ENCODE data around the gene TBC1D2.
A peak's percentile ranks its signal among the peaks of the same experiment; 100 is the strongest.

TBC1D2 gene

DNA sequence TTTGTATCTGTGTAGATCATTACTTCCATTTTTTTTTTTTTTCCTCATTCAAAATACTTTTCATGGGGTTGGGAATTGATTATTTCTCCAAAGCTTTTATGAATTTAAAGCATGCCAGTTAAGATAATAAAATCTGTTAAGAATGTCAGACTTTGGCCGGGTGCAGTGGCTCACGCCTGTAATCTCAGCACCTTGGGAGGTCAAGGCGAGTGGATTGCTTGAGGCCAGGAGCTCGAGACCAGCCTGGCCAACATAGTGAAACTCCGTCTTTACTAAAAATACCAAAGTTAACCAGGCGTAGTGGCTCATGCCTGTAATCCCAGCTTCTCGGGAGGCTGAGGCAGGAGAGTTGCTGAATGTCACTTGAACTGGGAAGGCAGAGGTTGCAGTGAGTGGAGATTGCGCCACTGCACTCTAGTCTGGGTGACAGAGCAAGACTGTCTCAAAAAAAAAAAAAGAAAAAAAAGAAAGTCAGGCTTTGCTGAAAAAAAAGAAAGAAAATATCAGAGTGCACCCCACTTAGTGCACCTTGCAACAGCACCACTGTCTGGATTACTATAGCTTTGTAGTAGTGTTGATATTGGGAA lies 18.5 kb downstream of the TBC1D2 start:
- no peak for DNase-seq

DNA sequence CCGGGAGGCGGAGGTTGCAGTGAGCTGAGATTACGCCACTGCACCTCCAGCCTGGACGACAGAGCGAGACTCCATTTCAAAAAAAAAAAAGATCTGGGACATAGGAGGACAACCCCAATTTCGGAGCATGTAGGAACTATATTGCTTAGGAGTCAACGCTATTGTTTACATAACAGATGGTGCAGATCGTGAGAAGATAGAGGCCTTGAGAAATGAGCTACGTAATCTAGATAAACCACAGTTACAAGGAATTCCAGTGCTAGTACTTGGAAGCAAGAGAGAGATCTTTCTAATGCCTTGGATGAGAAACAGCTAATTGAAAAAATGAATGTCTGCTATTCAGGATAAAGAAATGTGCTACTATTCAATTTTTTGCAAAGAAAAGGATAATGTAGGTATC lies 20.3 kb downstream of the TBC1D2 start:
- DNase-seq: no peak

GRCh38 chr9:98234245-98234825 lies 21.1 kb downstream of the TBC1D2 start:
- DNase-seq: peak; percentile 21

- DNase-seq: no peak
Measured at GRCh38 chr9:98232926-98233325, 22.5 kb downstream of the TBC1D2 start.

GRCh38 chr9:98231770-98232478 lies 23.5 kb downstream of the TBC1D2 start:
- peak; percentile 84 for DNase-seq

DNA sequence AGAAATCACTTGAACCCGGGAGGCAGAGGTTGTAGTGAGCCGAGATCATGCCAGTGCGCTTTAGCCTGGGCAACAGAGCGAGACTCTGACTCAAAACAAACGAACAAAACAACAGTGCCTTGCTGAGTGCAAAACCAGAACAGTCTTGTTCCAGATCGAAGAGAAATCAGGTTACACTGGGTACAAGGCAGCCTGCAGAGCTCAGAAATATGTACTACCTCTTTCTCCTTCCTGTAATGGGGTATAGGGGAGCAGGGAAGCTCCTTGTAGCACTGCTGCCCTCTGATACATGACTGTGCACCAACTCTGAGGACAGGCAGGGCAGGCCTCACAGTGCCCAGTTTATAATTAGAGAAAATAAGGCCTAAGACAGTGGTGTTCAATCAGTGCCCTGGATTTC lies 24.7 kb downstream of the TBC1D2 start:
- DNase-seq: no peak

DNA sequence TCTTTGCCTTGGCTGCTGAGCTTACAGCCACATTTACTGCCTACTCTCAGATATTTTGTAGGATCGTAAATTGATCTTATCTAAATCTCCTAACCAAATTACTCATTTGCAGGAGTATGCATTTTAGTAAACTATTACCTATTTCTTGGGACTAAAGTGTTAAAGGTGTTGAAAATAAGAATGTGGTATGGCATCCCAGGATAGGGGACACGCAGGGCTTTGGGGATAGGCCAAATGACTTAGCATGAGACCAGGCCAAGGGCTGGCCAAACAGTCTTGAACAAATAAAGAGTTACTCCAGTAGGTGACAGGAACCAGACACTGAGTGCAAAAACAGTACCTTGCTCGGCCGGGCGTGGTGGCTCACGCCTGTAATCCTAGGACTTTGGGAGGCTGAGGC lies 25.1 kb downstream of the TBC1D2 start:
- DNase-seq: no peak

DNA sequence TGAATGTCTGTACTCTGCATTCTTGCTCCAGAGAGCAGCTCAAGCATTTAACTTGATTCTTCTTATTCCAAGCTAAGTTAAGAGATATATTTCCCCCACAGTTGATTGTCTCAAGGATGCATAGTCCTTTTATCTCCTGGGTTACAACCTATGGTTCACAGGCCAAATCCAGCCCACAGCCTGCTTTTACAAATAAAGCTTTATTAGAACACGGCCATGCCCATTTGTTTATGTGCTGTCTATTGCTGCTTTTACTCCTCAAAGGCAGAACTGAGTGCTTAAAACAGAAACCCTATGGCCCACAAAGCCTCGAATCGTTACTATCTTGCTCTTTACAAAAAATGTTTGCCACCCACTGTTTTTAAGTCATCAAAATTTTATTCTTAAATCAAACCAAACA lies 25.8 kb downstream of the TBC1D2 start:
- DNase-seq: no peak

- no peak for DNase-seq
Measured at GRCh38 chr9:98229090-98229395, 26.4 kb downstream of the TBC1D2 start.

GRCh38 chr9:98228392-98229089 lies 26.9 kb downstream of the TBC1D2 start:
- DNase-seq: no peak

- DNase-seq: no peak
Measured at GRCh38 chr9:98227883-98228282, 27.6 kb downstream of the TBC1D2 start.

DNA sequence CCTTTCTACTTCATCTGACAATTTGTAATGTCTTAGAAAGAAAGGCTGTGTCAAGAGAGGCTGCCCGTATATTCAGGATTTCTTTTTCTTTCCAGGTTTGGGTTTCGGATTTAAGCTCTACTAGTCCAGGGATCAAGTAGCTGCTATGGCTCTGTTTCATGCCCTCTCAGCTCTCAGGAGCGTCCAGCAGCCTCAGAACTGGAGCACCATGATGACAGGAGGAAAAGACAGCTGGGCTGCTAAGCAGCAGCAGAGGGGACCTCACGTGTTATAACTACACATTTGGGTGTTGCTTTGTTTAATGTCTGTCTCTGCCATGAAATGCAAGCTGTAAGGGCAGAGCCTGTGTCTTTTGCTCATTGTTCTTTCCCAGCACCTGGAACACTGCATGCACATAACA lies 28.5 kb downstream of the TBC1D2 start:
- no peak for DNase-seq

GRCh38 chr9:98226516-98226915 lies 28.9 kb downstream of the TBC1D2 start:
- no peak for DNase-seq

GRCh38 chr9:98225015-98225442 lies 30.4 kb downstream of the TBC1D2 start:
- DNase-seq: no peak

DNA sequence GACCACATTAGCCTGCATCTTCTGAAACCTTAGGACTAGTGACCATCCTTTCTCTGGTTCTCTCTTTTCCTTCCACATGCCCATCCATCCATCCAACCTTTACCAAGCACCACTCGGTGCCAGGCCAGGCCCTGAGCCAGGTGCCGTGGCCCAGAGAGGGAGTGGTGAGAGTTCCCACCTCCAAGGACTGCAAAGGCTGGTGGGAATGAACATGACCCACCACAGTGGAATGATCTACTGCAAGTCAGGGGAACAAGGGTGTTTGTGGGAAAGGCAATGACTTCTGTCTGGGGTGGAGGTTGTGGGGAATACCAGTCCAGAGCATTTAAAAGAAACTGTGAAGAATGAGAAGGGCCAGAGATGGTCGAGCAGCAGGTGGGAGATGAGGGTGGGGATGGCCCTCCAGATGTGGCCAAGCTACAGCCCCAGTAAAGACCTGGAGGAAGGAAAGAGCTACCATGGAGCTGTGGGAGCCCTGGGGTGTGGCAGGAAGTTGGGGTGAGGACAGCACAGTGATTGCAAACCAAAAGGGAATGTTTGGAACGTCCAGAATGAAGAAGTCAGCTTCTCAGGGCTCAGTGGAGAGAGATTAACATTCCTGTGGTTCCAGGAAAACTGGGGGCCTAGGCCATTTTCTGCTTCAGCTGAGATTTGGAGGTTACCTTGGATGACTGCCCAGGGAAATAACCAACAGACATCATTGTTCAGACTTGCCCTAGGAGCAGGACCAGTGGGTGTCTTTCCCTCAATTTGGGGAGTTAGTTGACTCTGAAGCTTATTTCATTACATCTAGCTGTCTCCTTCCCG lies 32.4 kb downstream of the TBC1D2 start:
- peak; percentile 99 for DNase-seq

DNA sequence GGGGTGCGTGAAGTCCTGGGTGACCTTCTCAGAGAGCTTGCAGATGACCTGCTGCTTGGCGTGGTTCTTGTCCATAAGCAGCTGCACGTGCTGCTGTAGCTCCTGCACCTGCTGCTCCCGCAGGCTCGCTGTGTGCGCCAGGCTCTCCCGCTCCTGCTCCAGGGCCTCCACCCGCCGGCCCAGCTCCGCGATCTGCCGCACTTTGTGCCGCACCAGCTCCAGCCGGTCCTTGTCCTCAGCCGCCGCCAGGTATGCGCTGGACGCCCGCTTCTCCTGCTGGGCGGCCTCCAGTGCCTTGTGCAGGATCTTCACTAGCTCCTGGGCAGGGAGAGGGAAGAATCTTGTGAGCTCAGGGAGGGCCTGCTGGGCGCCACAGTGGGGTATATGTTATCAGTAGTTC lies 34.5 kb downstream of the TBC1D2 start:
- no peak for DNase-seq

DNA sequence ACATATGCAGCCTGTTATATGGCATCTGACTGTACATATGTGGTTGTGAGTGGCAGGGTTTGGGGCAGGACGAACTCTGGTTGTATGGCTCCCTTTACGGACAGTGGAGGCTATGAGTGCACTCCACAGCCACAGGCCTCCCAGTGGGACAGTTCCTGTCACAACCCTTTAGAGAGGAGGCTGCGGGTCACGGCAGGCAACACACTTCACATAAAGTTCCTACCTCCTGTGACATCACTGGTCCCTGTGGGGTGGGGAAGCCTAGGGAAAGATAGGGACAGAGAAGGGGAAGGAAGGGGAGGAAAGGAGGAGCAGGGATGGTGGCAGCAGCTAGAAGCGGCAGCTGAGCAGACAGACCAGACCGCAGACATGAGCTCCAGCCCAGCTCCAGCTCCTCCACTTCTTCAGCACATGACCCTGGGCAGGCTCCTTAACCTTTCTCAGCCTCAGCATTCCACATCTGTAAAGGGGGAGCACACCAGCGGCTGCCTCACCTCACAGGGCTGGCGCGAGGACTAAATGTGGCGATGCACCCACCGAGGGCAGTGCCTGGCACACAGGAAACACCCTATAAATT lies 35.6 kb downstream of the TBC1D2 start:
- DNase-seq: no peak

DNA sequence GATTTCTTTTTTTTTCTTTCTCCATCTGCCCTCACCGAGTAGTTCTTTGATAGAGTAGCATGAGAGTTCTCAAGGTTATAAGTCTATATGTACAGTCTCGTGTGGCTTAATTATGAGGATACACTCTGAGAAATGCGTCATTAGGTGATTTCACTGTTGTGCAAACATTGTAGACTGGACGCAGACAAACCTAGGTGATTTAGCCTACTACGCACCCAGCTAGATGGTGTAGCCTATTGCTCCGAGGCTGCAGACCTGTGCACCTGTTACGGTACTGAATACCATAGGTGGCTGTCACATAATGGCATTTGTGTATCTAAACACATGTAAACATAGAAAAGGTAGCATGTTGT lies 36.1 kb downstream of the TBC1D2 start:
- no peak for DNase-seq

DNA sequence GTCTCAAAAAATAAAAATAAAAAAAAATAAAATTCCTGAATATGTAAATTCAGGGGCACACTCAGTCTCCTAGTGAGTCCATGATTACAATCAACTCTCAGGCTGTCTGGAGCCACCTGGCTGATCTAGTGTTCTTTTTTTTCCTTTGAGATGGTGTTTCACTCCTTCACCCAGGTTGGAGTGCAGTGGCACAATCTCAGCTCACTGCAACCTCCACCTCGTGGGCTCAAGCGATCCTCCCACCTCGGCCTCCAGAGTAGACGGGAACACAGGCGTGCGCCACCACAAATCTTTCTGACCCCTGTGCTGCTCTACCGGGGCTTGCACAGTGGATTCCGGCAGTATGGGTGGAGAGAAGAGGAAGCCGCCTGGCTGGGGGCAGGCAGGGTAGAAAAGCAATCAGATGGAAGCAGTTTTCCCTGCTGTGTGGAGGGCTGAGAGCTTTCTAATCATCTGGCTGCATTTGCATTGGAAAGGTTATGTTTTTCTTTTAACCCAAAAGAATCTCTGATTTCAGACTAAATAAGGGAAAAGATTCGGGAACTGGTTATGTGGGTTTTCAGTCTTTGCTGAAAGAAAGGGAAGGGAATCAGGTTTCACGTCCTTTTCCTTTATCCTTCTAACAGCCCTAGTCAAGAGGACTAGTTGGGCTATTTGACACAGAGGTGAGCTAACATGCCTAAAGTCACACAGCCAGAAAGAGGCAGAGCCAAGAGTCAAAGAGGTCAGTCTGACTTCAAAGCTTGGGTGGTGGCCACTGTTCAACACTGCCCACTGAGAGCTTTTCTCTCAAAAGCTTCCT lies 36.7 kb downstream of the TBC1D2 start:
- DNase-seq: no peak

DNA sequence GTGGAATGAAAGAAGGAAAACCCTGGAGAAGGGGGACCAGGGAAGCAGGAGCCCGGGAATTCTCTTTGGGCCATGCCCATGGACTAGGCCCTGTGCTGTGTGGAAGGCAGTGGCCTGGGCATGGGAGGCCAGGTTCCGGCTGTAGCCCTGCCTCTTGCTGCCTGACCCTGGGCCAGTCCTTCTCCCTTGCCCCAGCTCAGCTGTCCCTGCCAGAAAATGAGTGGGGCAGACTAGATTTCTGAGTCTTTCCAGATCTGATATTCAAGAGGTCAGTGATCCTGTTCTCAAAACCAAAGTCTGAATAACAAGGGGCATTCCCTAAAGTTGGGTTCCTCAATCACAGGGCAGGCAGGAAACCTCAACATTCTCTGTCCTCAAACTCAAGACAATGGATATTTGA lies 38.2 kb downstream of the TBC1D2 start:
- no peak for DNase-seq

- no peak for DNase-seq
Measured at GRCh38 chr9:98216391-98216790, 39.1 kb downstream of the TBC1D2 start.

DNA sequence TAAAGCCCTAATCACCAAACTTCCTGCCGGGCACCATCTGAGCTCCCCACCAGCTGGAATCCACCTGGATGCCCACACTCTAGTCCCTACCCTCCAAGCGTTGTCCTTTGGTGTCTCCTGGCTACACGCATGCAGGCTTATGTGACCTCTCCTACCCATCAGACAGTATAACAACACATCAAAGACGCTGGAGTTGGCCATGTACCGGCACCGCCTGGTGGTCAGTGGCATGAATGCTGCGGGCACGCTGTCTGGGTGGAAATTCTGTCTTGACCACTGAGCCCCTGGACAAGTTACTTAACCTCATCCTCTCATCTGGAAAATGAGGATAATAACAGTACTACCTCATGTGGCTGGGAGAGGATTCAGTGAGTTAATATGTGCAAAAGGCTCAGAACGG lies 39.6 kb downstream of the TBC1D2 start:
- DNase-seq: no peak
